Stimulated activated CD8-positive, alpha-beta memory T cell treated with anti-CD3 and anti-CD28 coated beads, Interleukin-7, amount 100 ng/mL, for 24 hours (primary cell): Measurements from ENCODE around the gene NLGN1.

Source experiments
- DNase-seq: peaks from one replicate; pipeline ENCODE4 v3.0.0-alpha.2; 2020; ENCODE audit warnings: low read depth

The NLGN1 gene

GRCh38 chr3:174285242-174285864, 887.8 kb downstream of the NLGN1 start:
- DNase-seq, result no peak

GRCh38 chr3:174287705-174288104, 890.2 kb downstream of the NLGN1 start:
- no peak for DNase-seq

- DNase-seq, result no peak
Measured at GRCh38 chr3:174294616-174295015, 897.1 kb downstream of the NLGN1 start.

DNA sequence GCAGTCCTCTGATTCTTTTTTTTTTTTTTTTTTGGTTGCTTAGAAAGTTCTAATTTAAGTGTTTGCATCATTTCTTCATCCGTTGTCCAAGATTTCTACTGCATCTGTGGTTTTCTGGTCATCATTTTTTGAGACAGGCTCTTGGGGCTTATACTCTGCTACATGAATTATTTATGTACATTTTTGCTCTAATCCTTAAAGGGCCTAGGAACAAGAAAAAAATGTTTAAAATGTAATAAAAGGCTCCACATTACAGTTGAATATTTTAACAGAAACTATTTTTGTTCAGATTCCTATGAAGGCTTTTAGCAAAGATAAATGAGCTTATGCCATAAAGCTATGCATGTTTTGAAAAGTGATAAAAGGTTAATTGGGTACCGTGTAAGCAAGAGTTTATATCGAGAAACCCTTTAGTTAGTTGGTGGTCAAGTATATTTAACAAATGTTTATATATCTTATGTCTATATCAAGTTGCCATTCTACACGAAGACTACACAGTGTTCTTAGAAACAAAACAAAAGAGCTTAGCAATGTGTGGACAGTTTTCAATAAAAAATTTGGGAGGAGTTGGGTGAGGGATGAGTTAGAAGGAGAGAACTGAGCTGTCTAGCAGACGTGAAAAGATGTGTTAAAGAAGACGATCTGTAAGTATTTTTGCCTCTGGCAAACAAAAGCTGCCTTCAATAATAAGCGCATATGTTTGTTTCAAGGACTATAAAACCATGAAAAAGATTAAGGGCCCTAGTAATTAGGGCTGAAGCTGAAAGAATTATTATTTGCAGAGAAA, 898.0 kb downstream of the NLGN1 start:
- DNase-seq, result no peak

GRCh38 chr3:174302746-174303315, 905.3 kb downstream of the NLGN1 start:
- no peak for DNase-seq

- no peak for DNase-seq
Measured at GRCh38 chr3:174303907-174304560, 906.5 kb downstream of the NLGN1 start.

DNA sequence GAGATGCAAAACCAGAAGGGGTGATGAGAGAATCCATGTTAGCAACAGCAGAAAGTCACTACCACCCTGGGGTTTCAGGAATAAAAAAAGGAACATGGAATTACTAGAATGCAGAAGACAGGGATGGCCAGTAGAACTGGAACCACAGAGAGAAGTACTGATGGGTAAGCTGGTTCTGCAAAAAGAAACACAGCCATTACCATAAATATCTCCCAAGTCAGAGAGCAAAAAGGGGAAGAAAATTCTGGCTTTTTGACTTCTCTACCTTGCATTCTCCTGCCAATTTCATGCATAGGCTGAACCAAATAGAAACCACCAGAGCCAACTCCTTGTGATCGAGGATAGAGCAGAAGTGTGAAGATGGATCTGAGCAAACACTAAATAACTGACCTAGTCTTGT, 911.2 kb downstream of the NLGN1 start:
- DNase-seq, result no peak

GRCh38 chr3:174310475-174310983, 913.0 kb downstream of the NLGN1 start:
- DNase-seq, result no peak

DNA sequence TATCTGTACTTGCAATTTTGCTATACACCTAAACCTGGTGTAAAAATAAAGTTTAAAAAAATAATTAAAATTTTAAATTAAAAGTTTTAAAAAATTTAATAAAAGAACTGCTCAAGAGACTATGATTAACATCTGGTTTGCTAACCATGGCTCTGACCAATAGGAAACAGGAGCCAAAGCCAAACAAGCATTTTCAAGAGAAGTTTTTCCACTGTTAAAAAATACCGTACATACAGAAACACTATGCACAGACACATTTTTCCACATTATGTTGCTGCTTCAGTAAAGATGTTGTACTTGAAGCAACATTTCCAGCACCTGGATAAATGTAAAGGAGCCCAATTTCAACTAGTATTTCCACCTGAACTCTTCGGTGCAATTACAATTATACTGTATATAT, 917.7 kb downstream of the NLGN1 start:
- no peak for DNase-seq

GRCh38 chr3:174317005-174317404, 919.5 kb downstream of the NLGN1 start:
- DNase-seq, result no peak

DNA sequence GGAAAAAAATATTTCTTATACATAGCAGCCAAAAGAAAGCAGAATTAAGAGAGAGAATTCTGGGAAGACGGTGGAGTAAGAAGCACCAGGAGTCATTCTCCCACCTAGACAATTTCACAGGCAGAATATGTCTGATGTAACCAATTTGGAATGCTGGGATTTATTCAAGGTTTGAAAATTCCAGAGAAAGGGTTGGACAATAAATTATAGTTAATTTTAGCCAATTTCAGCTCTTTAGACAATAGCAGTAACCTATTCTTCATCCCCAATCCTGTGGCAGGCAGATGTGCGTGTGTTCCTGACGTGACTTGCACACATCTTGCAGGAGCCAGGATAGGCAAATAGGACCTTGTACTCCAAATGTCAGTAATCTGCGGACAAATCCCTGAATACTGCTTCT, 920.6 kb downstream of the NLGN1 start:
- DNase-seq, result no peak

- no peak for DNase-seq
Measured at GRCh38 chr3:174321548-174321947, 924.0 kb downstream of the NLGN1 start.

GRCh38 chr3:174322789-174323188, 925.2 kb downstream of the NLGN1 start:
- DNase-seq, result no peak

- DNase-seq, result no peak
Measured at GRCh38 chr3:174325171-174325570, 927.6 kb downstream of the NLGN1 start.

GRCh38 chr3:174325834-174326700, 928.5 kb downstream of the NLGN1 start:
- DNase-seq, result no peak

DNA sequence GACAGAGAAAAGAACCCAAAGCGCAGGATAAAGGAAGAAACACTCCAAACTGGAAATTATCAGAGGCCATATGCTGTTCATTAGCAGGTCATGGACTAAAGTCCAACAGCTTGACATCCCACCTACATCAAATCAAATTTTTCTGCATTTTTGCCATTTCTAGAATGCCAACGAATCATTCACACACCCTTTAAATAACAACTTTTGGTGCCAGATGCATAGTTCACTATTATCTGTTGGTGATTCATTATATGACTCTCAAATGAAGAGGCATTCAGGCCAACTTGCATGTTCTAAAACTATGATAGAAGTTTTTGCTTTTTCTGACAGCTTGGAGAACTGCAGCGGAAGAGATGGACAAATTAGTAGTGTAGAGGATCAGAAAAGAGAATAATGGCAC, 931.8 kb downstream of the NLGN1 start:
- DNase-seq, result no peak

DNA sequence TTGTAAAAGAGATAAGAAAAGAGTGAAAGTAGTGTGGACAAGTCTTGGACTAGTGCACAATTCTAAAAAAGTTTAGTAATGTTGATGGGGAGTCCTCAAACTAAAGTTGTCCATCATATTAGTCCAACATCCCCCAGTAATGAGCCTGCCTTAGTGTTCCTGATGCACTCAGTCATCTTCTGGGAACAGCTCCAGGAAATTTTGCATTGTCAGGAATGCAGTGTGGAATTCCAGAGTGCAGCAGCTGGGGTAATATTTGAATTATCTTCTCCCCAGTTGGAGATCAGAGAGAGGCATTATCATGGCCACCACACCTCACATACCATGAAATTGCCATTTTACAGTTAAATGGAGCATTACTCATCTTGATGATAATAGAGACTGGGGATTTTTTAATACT, 932.8 kb downstream of the NLGN1 start:
- DNase-seq, result no peak

DNA sequence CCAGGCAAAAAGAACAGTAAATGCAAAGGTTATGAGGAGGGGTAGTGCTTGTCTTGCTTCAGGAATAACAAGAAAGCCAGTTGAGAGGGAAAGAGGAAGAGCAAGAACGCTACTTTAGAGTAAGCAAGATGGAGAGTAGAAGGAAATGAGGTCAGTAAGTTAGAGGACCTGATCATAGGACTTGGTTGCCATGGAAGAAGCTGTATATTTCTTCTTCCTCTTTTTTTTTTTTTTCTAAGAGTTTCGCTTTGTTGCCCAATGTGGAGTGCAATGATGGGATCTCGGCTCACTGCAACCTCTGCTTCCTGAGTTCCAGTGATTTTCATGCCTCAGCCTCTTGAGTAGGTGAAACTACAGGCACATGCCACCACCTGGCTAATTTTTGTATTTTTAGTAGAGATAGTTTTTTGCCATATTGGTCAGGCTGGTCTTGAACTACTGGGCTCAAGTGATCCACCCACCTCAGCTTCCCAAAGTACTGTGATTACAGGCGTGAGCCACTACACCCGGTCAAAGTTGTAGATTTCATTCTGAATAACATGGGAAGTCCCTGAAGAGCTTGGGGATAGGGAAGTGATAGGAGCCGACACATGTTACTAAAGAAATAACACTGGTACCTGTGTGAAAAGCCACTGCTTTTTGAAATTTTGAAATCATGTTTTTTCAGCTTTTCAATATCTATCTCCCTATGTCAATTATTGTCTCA, 933.7 kb downstream of the NLGN1 start:
- DNase-seq, result no peak

- no peak for DNase-seq
Measured at GRCh38 chr3:174332391-174332790, 934.8 kb downstream of the NLGN1 start.

- DNase-seq, result no peak
Measured at GRCh38 chr3:174333640-174334039, 936.1 kb downstream of the NLGN1 start.

GRCh38 chr3:174334111-174334510, 936.6 kb downstream of the NLGN1 start:
- DNase-seq, result no peak
